Measurements from ENCODE around the gene PRR3.
A peak's percentile ranks its signal among the peaks of the same experiment; 100 is the strongest.
"Not testable (repeated sequence)": the region's sequence is repeated elsewhere in the genome, so short reads cannot be mapped to it uniquely, and the experiment has no call there.

Gene PRR3

GRCh38 chr6:30526444-30526843 is 30.7 kb upstream of the PRR3 start:
- H3K79me2 ChIP-seq (ENCODE audit: low read length); H3K36me3 ChIP-seq (replicated peaks; ENCODE audit: low read depth, low read length); H3K4me3 ChIP-seq (ENCODE audit: low read length); H4K20me1 ChIP-seq (ENCODE audit: insufficient read depth, low read length); H3K9ac ChIP-seq (ENCODE audit: low read length); H3K9me3 ChIP-seq (ENCODE audit: insufficient read depth, low read length); H3K27me3 ChIP-seq (ENCODE audit: low read depth, low read length); H3K27ac ChIP-seq (ENCODE audit: low read length); H2AFZ ChIP-seq (ENCODE audit: low read depth, low read length); H3K4me2 ChIP-seq (ENCODE audit: low read length): not testable (repeated sequence)
- peaks cover 24% of the 10 kb centered on the region for H3K4me1 ChIP-seq (ENCODE audit: low read length)

DNA sequence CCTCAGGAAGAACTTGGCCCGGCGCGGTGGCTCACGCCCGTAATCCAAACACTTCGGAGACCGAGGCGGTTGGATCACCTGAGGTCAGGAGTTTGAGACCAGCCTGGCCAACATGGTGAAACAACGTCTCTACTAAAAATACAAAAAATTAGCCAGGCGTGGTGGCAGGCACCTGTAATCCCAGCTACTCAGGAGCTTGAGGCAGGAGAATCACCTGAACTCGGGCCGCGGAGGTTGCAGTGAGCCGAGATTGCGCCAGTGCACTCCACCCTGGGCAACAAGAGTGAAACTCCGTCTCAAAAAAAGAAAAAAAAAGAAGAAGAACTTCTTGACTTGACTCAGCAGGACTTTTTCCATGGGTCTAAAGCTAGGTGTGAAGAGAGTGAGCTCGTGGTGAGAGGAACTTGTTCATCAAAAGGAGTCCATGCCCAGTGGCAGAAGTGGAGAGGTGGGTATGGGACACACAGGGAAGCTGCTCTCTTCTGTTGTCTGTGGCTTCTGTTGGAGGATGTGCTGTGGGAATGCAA is 27.7 kb upstream of the PRR3 start:
- not testable (repeated sequence) for H3K4me3 ChIP-seq (ENCODE audit: low read length); H3K79me2 ChIP-seq (ENCODE audit: low read length); H3K9me3 ChIP-seq (ENCODE audit: insufficient read depth, low read length); H2AFZ ChIP-seq (ENCODE audit: low read depth, low read length); H3K27me3 ChIP-seq (ENCODE audit: low read depth, low read length); H3K36me3 ChIP-seq (replicated peaks; ENCODE audit: low read depth, low read length); H3K9ac ChIP-seq (ENCODE audit: low read length); H4K20me1 ChIP-seq (ENCODE audit: insufficient read depth, low read length)
- peak overlapping the region; percentile 20; the same call in 1 of the 2 replicates for H3K27ac ChIP-seq (ENCODE audit: low read length)
- H3K4me2 ChIP-seq (ENCODE audit: low read length) = peak overlapping the region; percentile 27
- H3K4me1 ChIP-seq (ENCODE audit: low read length) = peaks cover 30% of the 10 kb centered on the region

DNA sequence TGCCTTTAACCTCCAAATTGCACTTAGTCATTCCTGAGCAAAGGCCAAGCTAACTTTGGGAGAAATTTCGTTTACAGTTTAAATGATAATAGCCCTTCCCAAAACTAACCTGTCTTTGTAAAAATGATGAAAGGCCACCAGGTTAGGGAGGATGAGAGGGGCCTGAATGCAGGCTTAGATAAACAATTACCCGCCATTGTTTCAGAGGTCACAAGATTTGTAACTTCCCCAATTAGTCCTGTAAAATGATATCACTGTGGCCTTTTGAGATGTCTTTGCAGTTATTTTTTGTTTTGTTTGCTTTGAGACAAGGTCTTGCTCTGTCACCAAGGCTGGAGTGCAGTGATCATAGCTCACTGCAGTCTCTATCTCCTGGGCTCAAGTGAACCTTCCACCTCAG is 27.1 kb upstream of the PRR3 start:
- 0 out of 2 replicates have a peak overlapping the region, but pooled peaks have one; percentile 20 for H3K27ac ChIP-seq (ENCODE audit: low read length)
- H3K4me1 ChIP-seq (ENCODE audit: low read length) = peaks cover 30% of the 10 kb centered on the region

DNA sequence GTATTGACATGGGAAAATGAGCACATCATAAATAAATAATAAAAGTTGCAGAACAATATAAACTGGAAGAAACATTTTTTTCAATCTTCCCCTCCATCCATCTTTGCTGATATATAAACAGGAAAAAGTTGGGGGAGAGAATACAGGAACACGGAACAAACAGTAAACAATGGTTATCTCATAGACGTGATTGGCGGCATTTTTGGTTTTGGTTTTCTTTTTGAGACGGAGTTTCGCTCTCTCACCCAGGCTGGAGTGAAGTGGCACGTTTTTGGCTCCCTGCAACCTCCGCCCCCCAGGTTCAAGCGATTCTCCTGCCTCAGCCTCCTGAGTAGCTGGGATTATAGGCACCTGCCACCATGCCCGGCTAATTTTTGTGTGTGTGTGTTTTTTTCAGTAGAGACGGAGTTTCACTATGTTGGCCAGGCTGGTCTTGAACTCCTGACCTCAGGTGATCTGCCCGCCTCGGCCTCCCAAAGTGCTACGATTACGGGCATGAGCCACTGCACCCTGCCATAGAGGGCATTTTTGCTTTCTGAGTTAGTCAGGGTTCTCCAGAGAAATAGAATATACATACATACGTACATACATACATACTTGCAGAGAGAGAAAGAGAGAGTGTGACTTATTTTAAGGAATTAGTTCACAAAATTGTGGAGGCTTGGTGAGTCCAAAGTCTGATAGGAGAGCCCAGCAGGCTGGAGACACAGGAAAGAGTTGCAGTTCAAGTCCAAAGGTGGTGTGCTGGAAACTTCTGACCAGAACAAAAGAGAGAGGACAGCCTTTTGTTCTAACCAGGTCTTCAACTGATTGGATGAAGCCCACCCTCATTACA is 23.4 kb upstream of the PRR3 start:
- Histone ChIP-seq H2AFZ (ENCODE audit: low read depth, low read length) (peak overlapping the region; percentile 92), H3K27me3 (ENCODE audit: low read depth, low read length) (no peaks in the 10 kb centered on the region), H3K4me3 (ENCODE audit: low read length) (peak overlapping the region; percentile 67), H3K4me2 (ENCODE audit: low read length) (peak overlapping the region; percentile 82), H3K4me1 (ENCODE audit: low read length) (peaks cover 28% of the 10 kb centered on the region), H4K20me1 (ENCODE audit: insufficient read depth, low read length) (no peaks in the 10 kb centered on the region), H3K36me3 (replicated peaks; ENCODE audit: low read depth, low read length) (no peaks in the 10 kb centered on the region), H3K9ac (ENCODE audit: low read length) (peak overlapping the region; percentile 35), H3K79me2 (ENCODE audit: low read length) (no peaks in the 10 kb centered on the region), H3K27ac (ENCODE audit: low read length) (no peak overlapping the region), H3K9me3 (ENCODE audit: insufficient read depth, low read length) (no peaks in the 10 kb centered on the region)
- TF ChIP-seq, protein P1, sequence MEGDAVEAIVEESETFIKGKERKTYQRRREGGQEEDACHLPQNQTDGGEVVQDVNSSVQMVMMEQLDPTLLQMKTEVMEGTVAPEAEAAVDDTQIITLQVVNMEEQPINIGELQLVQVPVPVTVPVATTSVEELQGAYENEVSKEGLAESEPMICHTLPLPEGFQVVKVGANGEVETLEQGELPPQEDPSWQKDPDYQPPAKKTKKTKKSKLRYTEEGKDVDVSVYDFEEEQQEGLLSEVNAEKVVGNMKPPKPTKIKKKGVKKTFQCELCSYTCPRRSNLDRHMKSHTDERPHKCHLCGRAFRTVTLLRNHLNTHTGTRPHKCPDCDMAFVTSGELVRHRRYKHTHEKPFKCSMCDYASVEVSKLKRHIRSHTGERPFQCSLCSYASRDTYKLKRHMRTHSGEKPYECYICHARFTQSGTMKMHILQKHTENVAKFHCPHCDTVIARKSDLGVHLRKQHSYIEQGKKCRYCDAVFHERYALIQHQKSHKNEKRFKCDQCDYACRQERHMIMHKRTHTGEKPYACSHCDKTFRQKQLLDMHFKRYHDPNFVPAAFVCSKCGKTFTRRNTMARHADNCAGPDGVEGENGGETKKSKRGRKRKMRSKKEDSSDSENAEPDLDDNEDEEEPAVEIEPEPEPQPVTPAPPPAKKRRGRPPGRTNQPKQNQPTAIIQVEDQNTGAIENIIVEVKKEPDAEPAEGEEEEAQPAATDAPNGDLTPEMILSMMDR (IDR thresholded peaks at IDR 0.05; ENCODE audit: low read depth, low read length) = no peak
- TF ChIP-seq EZH2phosphoT487 (IDR thresholded peaks at IDR 0.05; ENCODE audit: low read depth) = no peak

More for the DNA sequence above, 27.1 kb upstream of the PRR3 start:
- Histone ChIP-seq H3K79me2 (ENCODE audit: low read length) (no peaks in the 10 kb centered on the region), H3K36me3 (replicated peaks; ENCODE audit: low read depth, low read length) (no peaks in the 10 kb centered on the region), H3K9me3 (ENCODE audit: insufficient read depth, low read length) (no peaks in the 10 kb centered on the region), H3K4me2 (ENCODE audit: low read length) (peak overlapping the region; percentile 27; the same call in 1 of the 2 replicates), H4K20me1 (ENCODE audit: insufficient read depth, low read length) (no peaks in the 10 kb centered on the region), H3K9ac (ENCODE audit: low read length) (no peak overlapping the region), H3K4me3 (ENCODE audit: low read length) (no peak overlapping the region), H3K27me3 (ENCODE audit: low read depth, low read length) (no peaks in the 10 kb centered on the region), H2AFZ (ENCODE audit: low read depth, low read length) (no peak overlapping the region)
- TF ChIP-seq, protein P1 (IDR thresholded peaks at IDR 0.05; ENCODE audit: low read depth, low read length) = no peak
- no peak for TF ChIP-seq EZH2phosphoT487 (IDR thresholded peaks at IDR 0.05; ENCODE audit: low read depth)

DNA sequence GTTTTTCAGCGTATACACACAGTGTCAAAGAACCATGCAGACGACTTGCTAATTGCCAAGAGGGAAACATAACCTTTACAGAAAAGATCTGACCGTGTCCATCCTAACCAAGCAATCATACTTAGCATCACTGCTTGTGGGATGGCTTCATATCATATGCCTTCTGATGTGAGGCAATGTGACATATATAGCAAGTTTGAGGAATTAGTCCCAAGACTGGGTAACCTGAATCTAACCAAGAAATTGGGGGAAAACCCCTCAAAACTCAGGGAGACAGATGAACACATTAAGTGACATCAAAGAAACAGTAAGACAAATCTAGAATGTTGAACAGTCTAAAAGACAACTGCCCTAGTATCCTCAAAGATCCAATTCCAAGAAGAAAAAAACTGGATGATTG is 19.2 kb upstream of the PRR3 start:
- TF ChIP-seq, protein P1 (IDR thresholded peaks at IDR 0.05; ENCODE audit: low read depth, low read length) = no peak
- no peak for TF ChIP-seq EZH2phosphoT487 (IDR thresholded peaks at IDR 0.05; ENCODE audit: low read depth)

More for the DNA sequence above, 19.2 kb upstream of the PRR3 start:
- H3K9ac ChIP-seq (ENCODE audit: low read length) = no peak overlapping the region
- no peak overlapping the region for H2AFZ ChIP-seq (ENCODE audit: low read depth, low read length)
- H3K4me3 ChIP-seq (ENCODE audit: low read length) = no peak overlapping the region
- no peaks in the 10 kb centered on the region for H4K20me1 ChIP-seq (ENCODE audit: insufficient read depth, low read length)
- no peak overlapping the region for H3K27ac ChIP-seq (ENCODE audit: low read length)
- no peaks in the 10 kb centered on the region for H3K27me3 ChIP-seq (ENCODE audit: low read depth, low read length)
- H3K4me2 ChIP-seq (ENCODE audit: low read length) = peak overlapping the region; percentile 12; the same call in 1 of the 2 replicates
- no peaks in the 10 kb centered on the region for H3K79me2 ChIP-seq (ENCODE audit: low read length)
- H3K4me1 ChIP-seq (ENCODE audit: low read length) = peaks cover 19% of the 10 kb centered on the region
- H3K9me3 ChIP-seq (ENCODE audit: insufficient read depth, low read length) = no peaks in the 10 kb centered on the region
- H3K36me3 ChIP-seq (replicated peaks; ENCODE audit: low read depth, low read length) = no peaks in the 10 kb centered on the region

All from OCI-LY3 (cell line).